Esophagus muscularis mucosa (tissue), 4 donors: ENCODE measurements around the gene IP6K2. TPM values are rescaled to one million over a fixed set of nuclear protein-coding genes. Genes with fewer than 3 reads are reported as not detected.

Source experiments
- DNase-seq: peaks from one replicate; pipeline ENCODE4 v3.0.0-alpha.2; 2017; ENCODE audit errors: extremely low spot score
- H3K27ac ChIP-seq, 4 donors: fragments of 200-600 bp; sonication (generic); replicated peaks in 1 of 4; 1 replicate in 3 of 4; 2 replicates in 1 of 4; pipeline ENCODE4 v1.5.1; 2016 to 2019; ENCODE audit warnings: mild to moderate bottlenecking in 1 of 4
- H3K27me3 ChIP-seq, 4 donors: fragments of 200-600 bp; sonication (generic); one replicate each; pipeline versions ENCODE4 v1.5.1 to v1.6.0; 2016 to 2019
- H3K36me3 ChIP-seq, 4 donors: fragments of 200-600 bp; sonication (generic); one replicate each; pipeline ENCODE4 v1.5.1; 2016 to 2019
- H3K4me1 ChIP-seq, 4 donors: fragments of 200-600 bp; sonication (generic); one replicate each; pipeline ENCODE4 v1.5.1; 2016 to 2019
- H3K4me3 ChIP-seq, 4 donors: fragments of 200-600 bp; sonication (generic); 1 replicate in 2 of 4; 2 replicates in 2 of 4; pipeline ENCODE4 v1.5.1; 2016 to 2019; ENCODE audit warnings: mild to moderate bottlenecking in 4 of 4, moderate library complexity in 1 of 4
- H3K9me3 ChIP-seq, 4 donors: fragments of 200-600 bp; sonication (generic); 1 replicate in 3 of 4; 2 replicates in 1 of 4; pipeline ENCODE4 v1.5.1; 2016 to 2019
- EP300 ChIP-seq: sonication (generic); formaldehyde crosslinking; IDR thresholded peaks from one replicate; pipeline ENCODE4 v1.6.1; 2017; ENCODE audit warnings: antibody characterized with exemption
- POLR2A ChIP-seq: fragments of 450-650 bp; IDR thresholded peaks from one replicate; pipeline ENCODE4 v1.6.1; 2017; ENCODE audit warnings: antibody characterized with exemption, moderate library complexity, mild to moderate bottlenecking, low read depth
- POLR2AphosphoS5 ChIP-seq, 2 donors: sonication (generic); formaldehyde crosslinking; IDR thresholded peaks; one replicate each; pipeline ENCODE4 v1.6.1; 2017; ENCODE audit warnings: antibody characterized with exemption in 2 of 2
- WGBS: methylation state at CpG from one replicate; pipeline ENCODE4 v1.1.5; 2018; 5-methylcytosine and 5-hydroxymethylcytosine counted together
- intact Hi-C: fragments of 100-400 bp; cut with DNase I; formaldehyde crosslinking; loops from one replicate; pipeline ENCODE4 v1.15.1; 2023
- total RNA-seq, 4 donors: library from RNA; depleted of rRNA; stranded (reverse); fragments of >200 nt; gene quantifications; one replicate each; pipeline versions ENCODE4 v1.1.0 to v1.2.1, GENCODE V29; 2016
- TF ChIP-seq, protein P1 (sequence below), 3 experiments: fragments of 200-600 bp in 2 of 3; fragments of 450-650 bp in 1 of 3; sonication (generic) in 2 of 3; IDR thresholded peaks; one replicate each; pipeline ENCODE4 v1.5.1; 2017 to 2019; ENCODE audit warnings: antibody characterized with exemption in 3 of 3, mild to moderate bottlenecking in 2 of 3, moderate library complexity in 1 of 3

The IP6K2 gene
- total RNA-seq, 4 donors from 2014 or later = 31.0 to 57.5 (median 41.2) TPM

DNA sequence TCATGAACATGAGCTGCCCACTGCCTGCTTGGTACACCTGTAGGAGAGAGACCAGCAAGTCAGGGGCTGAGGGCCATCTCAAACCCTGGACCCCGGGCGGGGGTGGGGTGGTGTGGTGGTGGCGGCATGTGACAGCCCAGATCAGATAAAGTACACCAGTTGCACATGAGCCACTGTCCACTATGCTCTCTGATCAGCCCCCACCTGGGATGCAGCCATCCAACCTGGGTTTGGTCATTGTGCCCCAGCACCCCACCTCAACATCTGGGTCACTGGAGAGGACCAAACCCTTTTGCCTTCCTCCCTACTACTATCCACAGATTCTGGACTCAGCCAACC is 28.3 kb downstream of the IP6K2 start:
- Histone ChIP-seq H3K9me3 (no peaks in the 10 kb centered on the region), H3K4me1 (peaks cover 38 to 62% (median 49%) of the 10 kb centered on the region in 4 donors), H3K27me3 (no peaks in the 10 kb centered on the region), H3K27ac (no peak overlapping the region), H3K4me3 (no peak overlapping the region), H3K36me3 (peaks cover 55 to 66% (median 66%) of the 10 kb centered on the region in 4 donors)
- 87% methylated on average over 3 of the region's 3 CpGs for WGBS
- intact Hi-C loops = loop anchor here (5.0 kb wide), 1 partner anchor 54 kb away; no protein-coding TSS in a partner anchor
- TF ChIP-seq POLR2AphosphoS5 (IDR thresholded peaks at IDR 0.05) = no peak
- no peak for DNase-seq

DNA sequence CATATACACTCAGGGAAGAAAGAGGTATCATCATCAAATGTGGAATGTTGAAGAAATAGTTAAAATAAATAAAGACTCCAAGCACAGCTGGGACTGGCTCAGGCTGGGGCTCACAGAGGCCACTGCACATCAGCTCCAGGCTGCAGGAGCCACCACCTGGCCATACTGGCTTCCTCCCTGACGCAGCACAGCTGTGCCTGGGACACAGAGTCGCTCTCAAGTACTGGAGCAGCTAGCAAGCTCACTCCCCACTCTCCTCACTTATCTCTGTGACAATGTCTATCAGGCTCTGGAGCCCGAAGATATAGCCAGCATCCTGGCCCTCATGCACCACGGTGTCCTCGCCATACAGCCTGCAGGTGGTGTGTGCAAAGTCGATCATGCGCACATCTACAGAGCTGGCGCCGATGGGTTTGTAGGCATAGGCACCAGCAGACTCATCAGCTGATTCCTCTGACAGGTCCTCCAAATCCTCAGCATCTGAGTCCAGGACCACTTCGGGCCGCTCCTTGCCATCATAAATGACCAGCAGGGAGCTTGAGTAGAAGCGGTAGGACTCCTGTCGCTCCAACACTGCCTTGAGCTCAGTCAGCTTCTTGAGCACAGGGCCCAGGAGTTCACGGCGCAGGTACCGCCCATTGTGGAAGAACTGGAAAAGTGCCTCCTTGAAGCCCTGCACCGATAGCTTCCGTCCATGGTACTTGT is 28.8 kb downstream of the IP6K2 start:
- no peak overlapping the region for H3K4me3 ChIP-seq
- no peaks in the 10 kb centered on the region for H3K27me3 ChIP-seq
- DNase-seq = no peak
- H3K36me3 ChIP-seq = peaks cover 55 to 61% (median 61%) of the 10 kb centered on the region in 4 donors
- 76% methylated on average over 13 of the region's 18 CpGs for WGBS
- H3K27ac ChIP-seq = no peak overlapping the region
- H3K4me1 ChIP-seq = peaks cover 42 to 62% (median 49%) of the 10 kb centered on the region in 4 donors
- no peaks in the 10 kb centered on the region for H3K9me3 ChIP-seq
- TF ChIP-seq POLR2AphosphoS5 (IDR thresholded peaks at IDR 0.05) = no peak
- TF ChIP-seq EP300 = no peak
- TF ChIP-seq, protein P1, sequence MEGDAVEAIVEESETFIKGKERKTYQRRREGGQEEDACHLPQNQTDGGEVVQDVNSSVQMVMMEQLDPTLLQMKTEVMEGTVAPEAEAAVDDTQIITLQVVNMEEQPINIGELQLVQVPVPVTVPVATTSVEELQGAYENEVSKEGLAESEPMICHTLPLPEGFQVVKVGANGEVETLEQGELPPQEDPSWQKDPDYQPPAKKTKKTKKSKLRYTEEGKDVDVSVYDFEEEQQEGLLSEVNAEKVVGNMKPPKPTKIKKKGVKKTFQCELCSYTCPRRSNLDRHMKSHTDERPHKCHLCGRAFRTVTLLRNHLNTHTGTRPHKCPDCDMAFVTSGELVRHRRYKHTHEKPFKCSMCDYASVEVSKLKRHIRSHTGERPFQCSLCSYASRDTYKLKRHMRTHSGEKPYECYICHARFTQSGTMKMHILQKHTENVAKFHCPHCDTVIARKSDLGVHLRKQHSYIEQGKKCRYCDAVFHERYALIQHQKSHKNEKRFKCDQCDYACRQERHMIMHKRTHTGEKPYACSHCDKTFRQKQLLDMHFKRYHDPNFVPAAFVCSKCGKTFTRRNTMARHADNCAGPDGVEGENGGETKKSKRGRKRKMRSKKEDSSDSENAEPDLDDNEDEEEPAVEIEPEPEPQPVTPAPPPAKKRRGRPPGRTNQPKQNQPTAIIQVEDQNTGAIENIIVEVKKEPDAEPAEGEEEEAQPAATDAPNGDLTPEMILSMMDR (IDR thresholded peaks at IDR 0.05) = no peak
- no peak for TF ChIP-seq POLR2A
- intact Hi-C loops = loop anchor here (5.0 kb wide), 1 partner anchor 54 kb away; no protein-coding TSS in a partner anchor

DNA sequence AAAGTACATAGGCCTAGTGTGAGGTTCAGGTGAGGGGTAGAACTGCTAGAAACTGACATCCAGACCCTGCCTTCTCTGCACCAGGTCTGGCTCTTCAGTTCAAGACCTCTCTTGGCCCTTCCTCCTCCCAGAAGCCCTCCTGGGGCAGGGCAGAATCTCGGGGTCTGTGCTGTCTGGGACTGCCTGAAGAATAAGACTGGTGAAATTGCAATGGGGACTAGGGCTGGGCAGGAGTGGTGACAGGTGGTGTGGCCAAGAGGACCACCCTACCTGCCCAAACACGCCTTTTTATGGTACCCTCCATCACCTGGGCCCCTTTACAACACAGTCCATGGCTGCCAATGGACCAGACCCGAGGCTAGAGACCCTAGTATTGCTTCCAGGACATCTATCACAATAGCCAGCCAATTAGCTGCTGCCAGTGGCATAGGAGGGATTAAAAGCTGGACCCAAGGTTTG is 29.8 kb downstream of the IP6K2 start:
- WGBS = 49% methylated on average over 3 of the region's 3 CpGs
- intact Hi-C loops = loop anchor here (5.0 kb wide), 1 partner anchor 55 kb away; no protein-coding TSS in a partner anchor
- H3K27me3 ChIP-seq = no peaks in the 10 kb centered on the region
- H3K27ac ChIP-seq = peak overlapping the region in 3 of 4 donors; percentile 38 to 85 (median 59)
- no peak overlapping the region for H3K4me3 ChIP-seq
- TF ChIP-seq POLR2AphosphoS5 (IDR thresholded peaks at IDR 0.05) (no peak), EP300 (no peak), POLR2A (no peak)
- TF ChIP-seq, protein P1 (IDR thresholded peaks at IDR 0.05) = no peak
- H3K4me1 ChIP-seq = peaks cover 38 to 60% (median 49%) of the 10 kb centered on the region in 4 donors
- DNase-seq = no peak
- peaks cover 47 to 59% (median 57%) of the 10 kb centered on the region in 4 donors for H3K36me3 ChIP-seq
- H3K9me3 ChIP-seq = no peaks in the 10 kb centered on the region

DNA sequence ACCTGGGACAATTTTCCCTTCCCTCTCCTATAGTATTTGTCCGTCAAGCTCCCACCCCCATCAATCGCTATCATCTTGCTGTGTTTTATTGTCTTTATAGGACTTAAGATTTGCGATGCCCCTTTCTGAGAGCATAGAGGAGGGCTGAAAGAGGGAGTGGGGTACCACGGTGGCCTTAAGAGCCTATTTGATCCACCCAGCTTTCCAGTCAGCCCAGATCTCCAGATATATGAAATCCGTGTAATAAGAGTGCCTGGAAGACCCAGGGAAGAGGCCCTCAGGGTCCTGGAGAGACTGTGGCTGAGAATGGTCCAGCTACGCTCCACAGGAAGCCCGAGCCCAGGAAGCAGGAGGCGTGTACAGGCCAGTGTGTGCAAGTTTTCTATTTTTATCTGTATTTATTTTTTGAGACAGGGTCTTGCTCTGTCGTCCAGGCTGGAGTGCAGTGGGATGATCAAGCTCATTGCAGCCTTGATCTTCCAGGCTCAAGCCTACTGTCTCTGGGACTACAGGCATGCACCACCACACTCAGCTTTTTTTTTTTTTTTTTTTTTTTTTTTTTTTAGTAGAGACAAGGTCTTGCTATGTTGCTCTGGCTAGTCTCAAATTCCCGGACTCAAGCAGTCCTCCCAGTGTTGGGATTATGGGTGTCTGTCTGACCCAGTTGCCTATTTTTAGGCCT is 30.3 kb downstream of the IP6K2 start:
- peaks cover 47 to 59% (median 57%) of the 10 kb centered on the region in 4 donors for H3K36me3 ChIP-seq
- no peaks in the 10 kb centered on the region for H3K9me3 ChIP-seq
- TF ChIP-seq POLR2AphosphoS5 (IDR thresholded peaks at IDR 0.05) (no peak), POLR2A (no peak), EP300 (no peak)
- TF ChIP-seq, protein P1 (IDR thresholded peaks at IDR 0.05) = no peak
- WGBS = 56% methylated on average over 10 of the region's 10 CpGs
- intact Hi-C loops = loop anchor here (5.0 kb wide), 1 partner anchor 56 kb away; no protein-coding TSS in a partner anchor
- H3K27ac ChIP-seq = peak overlapping the region; percentile 80 to 87 (median 86)
- no peak for DNase-seq
- no peaks in the 10 kb centered on the region for H3K27me3 ChIP-seq
- H3K4me3 ChIP-seq = peak overlapping the region; percentile 81 to 98 (median 86)
- H3K4me1 ChIP-seq = peaks cover 38 to 54% (median 49%) of the 10 kb centered on the region in 4 donors
